Neuronal stem cell (in vitro differentiated cells): ENCODE measurements around the gene SLC35E1.
A peak's percentile ranks its signal among the peaks of the same experiment; 100 is the strongest.

Experiments
- DNase-seq: peaks from one replicate; pipeline ENCODE4 v3.0.0-alpha.2; 2013; ENCODE audit warnings: low spot score
- H2AFZ ChIP-seq: one replicate; pipeline ENCODE4 v1.6.1; 2013; ENCODE audit warnings: mild to moderate bottlenecking, low read length, inconsistent platforms
- H2AK5ac ChIP-seq: 2 replicates; pipeline ENCODE4 v1.6.1; 2013; ENCODE audit warnings: low read depth, mild to moderate bottlenecking, inconsistent platforms, low read length, moderate library complexity, mixed read lengths
- H2BK120ac ChIP-seq: 2 replicates; pipeline ENCODE4 v1.6.1; 2013; ENCODE audit warnings: low read depth, mild to moderate bottlenecking, inconsistent platforms, low read length, moderate library complexity, mixed read lengths
- H2BK12ac ChIP-seq: one replicate; pipeline ENCODE4 v1.6.1; 2013; ENCODE audit warnings: low read length, inconsistent platforms
- H2BK15ac ChIP-seq: 2 replicates; pipeline ENCODE4 v1.6.1; 2013; ENCODE audit warnings: mild to moderate bottlenecking, low read length, inconsistent platforms, mixed read lengths
- H2BK5ac ChIP-seq: one replicate; pipeline ENCODE4 v1.6.1; 2013; ENCODE audit warnings: inconsistent platforms, mild to moderate bottlenecking, low read length, moderate library complexity
- H3K14ac ChIP-seq: one replicate; pipeline ENCODE4 v1.6.1; 2013; ENCODE audit warnings: low read length, inconsistent platforms
- H3K18ac ChIP-seq: 2 replicates; pipeline ENCODE4 v1.6.1; 2013; ENCODE audit warnings: low read length, inconsistent platforms
- H3K23ac ChIP-seq: 2 replicates; pipeline ENCODE4 v1.6.1; 2013; ENCODE audit warnings: low read depth, mild to moderate bottlenecking, mixed read lengths, low read length, inconsistent platforms; ENCODE audit not compliant: poor library complexity
- H3K27ac ChIP-seq: replicated peaks from 3 replicates; pipeline ENCODE4 v1.5.1; 2013; ENCODE audit warnings: low read length, inconsistent platforms
- H3K27me3 ChIP-seq, 3 experiments: 2 replicates each; pipeline ENCODE4 v1.6.1; 2013; ENCODE audit warnings: low read length in 3 of 3, mild to moderate bottlenecking in 2 of 3, inconsistent platforms in 1 of 3, low read depth in 1 of 3, mixed read lengths in 1 of 3, moderate library complexity in 1 of 3; ENCODE audit not compliant: control insufficient read depth in 3 of 3, insufficient read depth in 3 of 3
- H3K36me3 ChIP-seq, 2 donors: replicated peaks in 1 of 2; 2 replicates each; pipeline ENCODE4 v1.6.1; 2013; ENCODE audit warnings: low read length in 2 of 2; ENCODE audit not compliant: control insufficient read depth in 2 of 2, insufficient read depth in 2 of 2
- H3K4ac ChIP-seq: 2 replicates; pipeline ENCODE4 v1.6.1; 2013; ENCODE audit warnings: inconsistent platforms, mild to moderate bottlenecking, low read length, moderate library complexity
- H3K4me1 ChIP-seq, 2 donors: 1 replicate in 1 of 2; 2 replicates in 1 of 2; pipeline ENCODE4 v1.6.1; 2013; ENCODE audit warnings: low read length in 2 of 2, low read depth in 1 of 2; ENCODE audit not compliant: control insufficient read depth in 2 of 2, insufficient read depth in 1 of 2
- H3K4me2 ChIP-seq: one replicate; pipeline ENCODE4 v1.6.1; 2013; ENCODE audit warnings: mild to moderate bottlenecking, low read length, inconsistent platforms; ENCODE audit not compliant: insufficient read depth, poor library complexity, severe bottlenecking
- H3K4me3 ChIP-seq, 2 donors: 2 replicates each; pipeline ENCODE4 v1.5.1; 2013; ENCODE audit warnings: low read length in 2 of 2, mild to moderate bottlenecking in 2 of 2, inconsistent platforms in 1 of 2, moderate library complexity in 1 of 2
- H3K79me1 ChIP-seq: one replicate; pipeline ENCODE4 v1.6.1; 2013; ENCODE audit warnings: low read depth, mild to moderate bottlenecking, inconsistent platforms, low read length, moderate library complexity
- H3K9ac ChIP-seq: one replicate; pipeline ENCODE4 v1.6.1; 2013; ENCODE audit warnings: mild to moderate bottlenecking, low read depth, low read length, inconsistent platforms; ENCODE audit not compliant: poor library complexity
- H3K9me3 ChIP-seq, 2 donors: replicated peaks in 1 of 2; 2 replicates each; pipeline versions ENCODE3 to v1.6.1; 2013; ENCODE audit warnings: low read length in 2 of 2, mild to moderate bottlenecking in 2 of 2, inconsistent platforms in 1 of 2, low read depth in 1 of 2, mixed read lengths in 1 of 2, moderate library complexity in 1 of 2; ENCODE audit not compliant: control insufficient read depth in 2 of 2, insufficient read depth in 1 of 2
- H4K8ac ChIP-seq: one replicate; pipeline ENCODE4 v1.6.1; 2013; ENCODE audit warnings: low read depth, mild to moderate bottlenecking, inconsistent platforms, low read length, moderate library complexity
- H4K91ac ChIP-seq: one replicate; pipeline ENCODE4 v1.6.1; 2013; ENCODE audit warnings: low read length, low read depth, mild to moderate bottlenecking, inconsistent platforms; ENCODE audit not compliant: poor library complexity
- WGBS, 2 donors: extraction: QIAGEN DNeasy Blood & Tissue Kit; methylation state at CpG; one replicate each; pipeline ENCODE4 v1.1.7; 2013; ENCODE audit warnings: missing lambda C conversion rate in 2 of 2, mixed read lengths in 1 of 2; ENCODE audit not compliant: insufficient read length in 2 of 2, insufficient replicate concordance in 1 of 2; ENCODE audit errors: extremely low coverage in 2 of 2; 5-methylcytosine and 5-hydroxymethylcytosine counted together

SLC35E1 gene

GRCh38 chr19:16569609-16570320, 2.5 kb downstream of the SLC35E1 start:
- Histone ChIP-seq H2BK15ac (no peak overlapping the region), H3K9me3 (peaks cover 0 to 1% of the 10 kb centered on the region in 2 donors), H2BK5ac (no peak overlapping the region), H3K9ac (no peak overlapping the region), H3K79me1 (peaks cover 11% of the 10 kb centered on the region), H3K4me2 (no peak overlapping the region), H3K4ac (no peak overlapping the region), H3K18ac (no peak overlapping the region), H2AFZ (no peak overlapping the region), H2BK120ac (no peak overlapping the region), H4K91ac (no peak overlapping the region), H3K23ac (no peak overlapping the region), H3K4me1 (peaks cover 6 to 9% of the 10 kb centered on the region in 2 donors), H3K27me3 (no peaks in the 10 kb centered on the region), H2BK12ac (no peak overlapping the region), H3K4me3 (no peak overlapping the region), H2AK5ac (no peak overlapping the region), H3K27ac (no peak overlapping the region), H3K14ac (no peak overlapping the region), H3K36me3 (peaks cover 19 to 56% of the 10 kb centered on the region in 2 donors), H4K8ac (no peak overlapping the region)
- no CpG with 5 or more reads among the region's 17 CpGs for WGBS, 2 donors
- DNase-seq: no peak

GRCh38 chr19:16566702-16567101, 5.5 kb downstream of the SLC35E1 start:
- peaks cover 0 to 1% of the 10 kb centered on the region in 2 donors for H3K9me3 ChIP-seq
- H3K36me3 ChIP-seq: peaks cover 24 to 71% of the 10 kb centered on the region in 2 donors
- no peak overlapping the region for H3K27ac ChIP-seq
- H3K4me3 ChIP-seq: no peak overlapping the region
- no peak overlapping the region for H3K23ac ChIP-seq
- no peak overlapping the region for H2BK15ac ChIP-seq
- no peak overlapping the region for H2BK12ac ChIP-seq
- peaks cover 11% of the 10 kb centered on the region for H3K79me1 ChIP-seq
- no CpG with 5 or more reads among the region's 5 CpGs for WGBS, 2 donors
- H4K91ac ChIP-seq: no peak overlapping the region
- H3K27me3 ChIP-seq: no peaks in the 10 kb centered on the region
- H2BK5ac ChIP-seq: no peak overlapping the region
- H4K8ac ChIP-seq: no peak overlapping the region
- H3K9ac ChIP-seq: no peak overlapping the region
- no peak overlapping the region for H3K14ac ChIP-seq
- no peak overlapping the region for H2AK5ac ChIP-seq
- H2BK120ac ChIP-seq: no peak overlapping the region
- no peak overlapping the region for H3K18ac ChIP-seq
- no peak overlapping the region for H3K4ac ChIP-seq
- DNase-seq: no peak
- H3K4me2 ChIP-seq: no peak overlapping the region
- H3K4me1 ChIP-seq: peaks cover 0 to 6% of the 10 kb centered on the region in 2 donors
- no peak overlapping the region for H2AFZ ChIP-seq

DNA sequence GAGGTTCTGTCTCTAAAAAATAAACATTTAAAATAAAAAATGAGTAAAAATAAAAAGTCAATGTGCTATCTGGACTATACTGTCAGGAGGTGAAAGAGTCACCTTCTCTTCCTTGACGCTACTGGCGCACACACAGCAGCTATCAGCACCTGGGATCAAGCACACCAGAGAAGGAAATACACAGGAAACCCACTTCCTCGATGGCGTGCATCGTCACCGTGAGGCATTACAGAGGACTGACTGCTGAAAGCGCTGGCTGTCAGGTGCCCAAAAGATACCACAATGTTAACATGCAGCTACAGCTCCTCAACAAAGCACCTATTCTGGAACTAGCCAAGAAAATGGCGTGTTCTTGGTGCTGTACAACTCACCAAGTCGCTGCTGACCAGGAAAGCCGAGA, 6.1 kb downstream of the SLC35E1 start:
- no peak overlapping the region for H3K14ac ChIP-seq
- DNase-seq: no peak
- no peaks in the 10 kb centered on the region for H3K27me3 ChIP-seq
- H3K79me1 ChIP-seq: peaks cover 9% of the 10 kb centered on the region
- H4K8ac ChIP-seq: no peak overlapping the region
- H4K91ac ChIP-seq: no peak overlapping the region
- no peak overlapping the region for H2AK5ac ChIP-seq
- H2BK5ac ChIP-seq: no peak overlapping the region
- no peak overlapping the region for H2BK12ac ChIP-seq
- peaks cover 0 to 2% of the 10 kb centered on the region in 2 donors for H3K4me1 ChIP-seq
- H3K27ac ChIP-seq: no peak overlapping the region
- no peak overlapping the region for H2BK120ac ChIP-seq
- H3K23ac ChIP-seq: no peak overlapping the region
- H3K4ac ChIP-seq: no peak overlapping the region
- H2AFZ ChIP-seq: no peak overlapping the region
- no CpG with 5 or more reads among the region's 10 CpGs for WGBS, 2 donors
- H3K36me3 ChIP-seq: peaks cover 29 to 77% of the 10 kb centered on the region in 2 donors
- H3K18ac ChIP-seq: no peak overlapping the region
- H3K9me3 ChIP-seq: peaks cover 0 to 1% of the 10 kb centered on the region in 2 donors
- H3K4me2 ChIP-seq: no peak overlapping the region
- peak overlapping the region; percentile 24 for H3K9ac ChIP-seq
- H3K4me3 ChIP-seq: no peak overlapping the region
- no peak overlapping the region for H2BK15ac ChIP-seq

- H2AK5ac ChIP-seq: no peak overlapping the region
- no peak overlapping the region for H2BK15ac ChIP-seq
- peaks cover 31 to 80% of the 10 kb centered on the region in 2 donors for H3K36me3 ChIP-seq
- H3K79me1 ChIP-seq: peaks cover 5% of the 10 kb centered on the region
- H3K4me2 ChIP-seq: no peak overlapping the region
- H4K8ac ChIP-seq: no peak overlapping the region
- no peak overlapping the region for H3K14ac ChIP-seq
- H2BK12ac ChIP-seq: no peak overlapping the region
- no peak overlapping the region for H3K4me3 ChIP-seq
- H3K27ac ChIP-seq: no peak overlapping the region
- H3K9me3 ChIP-seq: peaks cover 0 to 1% of the 10 kb centered on the region in 2 donors
- no peak overlapping the region for H3K4ac ChIP-seq
- no peaks in the 10 kb centered on the region for H3K27me3 ChIP-seq
- no peak overlapping the region for H2BK120ac ChIP-seq
- DNase-seq: no peak
- H3K18ac ChIP-seq: no peak overlapping the region
- no peak overlapping the region for H2AFZ ChIP-seq
- no peak overlapping the region for H2BK5ac ChIP-seq
- H3K23ac ChIP-seq: no peak overlapping the region
- no peaks in the 10 kb centered on the region for H3K4me1 ChIP-seq
- no peak overlapping the region for H4K91ac ChIP-seq
- WGBS, 2 donors: no CpG with 5 or more reads among the region's 7 CpGs
- no peak overlapping the region for H3K9ac ChIP-seq
These were observed 7.4 kb downstream of the SLC35E1 start for GRCh38 chr19:16564842-16565241.
